ENCODE results near the gene TNIP2. TPM values are rescaled to one million over a fixed set of nuclear protein-coding genes. Genes with fewer than 3 reads are reported as not detected.

TNIP2 gene
- total and polyA plus RNA-seq, 2 of the 8 experiments (the other 6 are each of a cell fraction or from before 2014, with no cell fraction given) = 23.7 to 37.7 TPM

DNA sequence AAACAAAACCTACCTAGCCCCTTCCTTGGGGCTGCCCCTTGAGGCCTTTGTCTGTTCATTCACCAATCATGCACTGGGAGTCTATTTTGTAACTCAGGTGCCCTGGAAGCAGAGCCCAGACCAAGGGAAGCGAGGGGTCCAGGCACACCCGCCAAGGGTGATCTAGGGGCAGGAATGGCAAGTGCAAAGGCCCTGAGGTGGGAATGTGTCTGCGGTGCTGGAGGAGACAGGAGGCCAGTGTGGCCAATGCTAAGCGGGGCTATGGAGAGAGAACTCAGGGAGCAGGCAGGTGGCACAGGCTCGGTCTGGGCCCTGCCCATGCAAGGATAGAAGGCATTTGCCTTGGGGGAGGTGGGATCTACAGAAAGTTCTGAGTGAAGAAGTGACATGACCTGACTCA, 33.2 kb upstream of the TNIP2 start:
- no peak overlapping the region for H2BK120ac ChIP-seq (replicated peaks; ENCODE audit: low read depth, low read length)
- H3K14ac ChIP-seq (ENCODE audit: insufficient read length) = no peak overlapping the region
- 0 out of 2 replicates have a peak overlapping the region, but pooled peaks have one; percentile 44 for H2BK5ac ChIP-seq (ENCODE audit: low read depth, low read length)
- TF ChIP-seq, protein P1, sequence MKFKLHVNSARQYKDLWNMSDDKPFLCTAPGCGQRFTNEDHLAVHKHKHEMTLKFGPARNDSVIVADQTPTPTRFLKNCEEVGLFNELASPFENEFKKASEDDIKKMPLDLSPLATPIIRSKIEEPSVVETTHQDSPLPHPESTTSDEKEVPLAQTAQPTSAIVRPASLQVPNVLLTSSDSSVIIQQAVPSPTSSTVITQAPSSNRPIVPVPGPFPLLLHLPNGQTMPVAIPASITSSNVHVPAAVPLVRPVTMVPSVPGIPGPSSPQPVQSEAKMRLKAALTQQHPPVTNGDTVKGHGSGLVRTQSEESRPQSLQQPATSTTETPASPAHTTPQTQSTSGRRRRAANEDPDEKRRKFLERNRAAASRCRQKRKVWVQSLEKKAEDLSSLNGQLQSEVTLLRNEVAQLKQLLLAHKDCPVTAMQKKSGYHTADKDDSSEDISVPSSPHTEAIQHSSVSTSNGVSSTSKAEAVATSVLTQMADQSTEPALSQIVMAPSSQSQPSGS (IDR thresholded peaks at IDR 0.05; ENCODE audit: low read length) = no peak
- TF ChIP-seq KDM1A (IDR thresholded peaks at IDR 0.05; ENCODE audit: borderline replicate concordance, low read length) (peak; percentile 52; the same call in 1 of the 2 replicates), BCL11A (IDR thresholded peaks at IDR 0.05; ENCODE audit: low read depth in 2 of 2, low read length in 2 of 2) (no peak)
- H3K36me3 ChIP-seq (ENCODE audit: control insufficient read depth in 2 of 4, insufficient read depth in 4 of 4, low read length in 3 of 4) = no peaks in the 10 kb centered on the region
- no peak overlapping the region for H2AFZ ChIP-seq (ENCODE audit: low read length)
- peaks cover 0 to 18% (median 12%) of the 10 kb centered on the region in 4 experiments; a peak in 5 of 7 replicates for H3K27me3 ChIP-seq (replicated peaks in 1 of 4; ENCODE audit: control insufficient read depth in 3 of 4, extremely low read depth in 1 of 4, insufficient read depth in 3 of 4, low read length in 3 of 4)
- H3K9ac ChIP-seq (replicated peaks in 1 of 4; ENCODE audit: extremely low read depth in 1 of 4, low read depth in 3 of 4, low read length in 3 of 4) = no peak overlapping the region; a peak in 1 of 7 replicates
- H2AK5ac ChIP-seq (ENCODE audit: low read depth, low read length) = no peak overlapping the region
- peak overlapping the region; percentile 31 for H4K91ac ChIP-seq (replicated peaks; ENCODE audit: insufficient read length, low read length)
- no peak overlapping the region for H2BK12ac ChIP-seq (ENCODE audit: low read depth, low read length)
- no peak overlapping the region for H3K4ac ChIP-seq (replicated peaks; ENCODE audit: insufficient read length, low read depth, low read length)
- peaks cover 0 to 19% (median 12%) of the 10 kb centered on the region in 4 experiments; a peak in 6 of 7 replicates for H3K4me1 ChIP-seq (replicated peaks in 1 of 4; ENCODE audit: control insufficient read depth in 3 of 4, insufficient read depth in 4 of 4, low read length in 3 of 4)
- 97% methylated on average over 5 of the region's 5 CpGs; no CpG with 5 or more reads in 1 of the 2 experiments for WGBS, 2 experiments (ENCODE audit: extremely low coverage in 1 of 2, insufficient coverage in 1 of 2, insufficient read length in 1 of 2, insufficient replicate concordance in 2 of 2, low coverage in 1 of 2, low lambda C conversion rate in 2 of 2, missing lambda C conversion rate in 1 of 2)
- CTCF ChIA-PET (ENCODE audit: partially characterized antibody) = interaction anchor here (1.1 kb wide), 1 partner anchor 12 kb away, joined by 3 read pairs; no protein-coding TSS in a partner anchor
- FAIRE-seq (no peak), DNase-seq (ENCODE audit: low read depth in 1 of 2, low spot score in 2 of 2) (no peak)
- no peak overlapping the region for H4K8ac ChIP-seq (ENCODE audit: extremely low read depth, insufficient read depth, low read length)
- H2BK15ac ChIP-seq (ENCODE audit: low read length) = peak overlapping the region; percentile 40; the same call in 1 of the 2 replicates
- no peak overlapping the region for H3K18ac ChIP-seq (ENCODE audit: extremely low read depth, low read length)
- no peak overlapping the region for H3K4me3 ChIP-seq (ENCODE audit: extremely low read depth in 1 of 4, insufficient read depth in 2 of 4, low read depth in 3 of 4, low read length in 4 of 4)
- H3K23ac ChIP-seq (ENCODE audit: insufficient read length) = no peak overlapping the region
- H3K4me2 ChIP-seq (ENCODE audit: insufficient read depth in 1 of 2, low read depth in 2 of 2, low read length in 2 of 2) = no peak overlapping the region
- no peaks in the 10 kb centered on the region; a peak in 1 of 4 replicates for H3K9me3 ChIP-seq (ENCODE audit: insufficient read depth in 2 of 2, low read depth in 1 of 2, low read length in 1 of 2)
- H3K23me2 ChIP-seq (ENCODE audit: low read depth, low read length) = no peaks in the 10 kb centered on the region; the same call in none of the 2 replicates
- H4K5ac ChIP-seq (ENCODE audit: insufficient read length, low read depth, low read length) = no peak overlapping the region
- H2BK20ac ChIP-seq (ENCODE audit: low read length) = peak overlapping the region; percentile 43; the same call in 1 of the 2 replicates
- no peaks in the 10 kb centered on the region for H3K79me2 ChIP-seq (ENCODE audit: control insufficient read depth in 1 of 2, insufficient read depth in 2 of 2, low read length in 2 of 2)
- H3K79me1 ChIP-seq (ENCODE audit: low read depth, low read length) = no peaks in the 10 kb centered on the region
- peaks cover 2 to 3% of the 10 kb centered on the region in 2 experiments for H4K20me1 ChIP-seq (replicated peaks in 1 of 2; ENCODE audit: control insufficient read depth in 1 of 2, insufficient read depth in 2 of 2, low read length in 2 of 2)
- H3K56ac ChIP-seq (replicated peaks; ENCODE audit: insufficient read length, low read depth, low read length) = no peak overlapping the region
- H3K27ac ChIP-seq (ENCODE audit: low read depth, low read length) = no peak overlapping the region
- POLR2A ChIA-PET (ENCODE audit: partially characterized antibody) = interaction anchor here (1.1 kb wide), 1 partner anchor 25 kb away, joined by 4 read pairs; no protein-coding TSS in a partner anchor
